Measurements from ENCODE around the gene KCNMA1.

Gene KCNMA1

DNA sequence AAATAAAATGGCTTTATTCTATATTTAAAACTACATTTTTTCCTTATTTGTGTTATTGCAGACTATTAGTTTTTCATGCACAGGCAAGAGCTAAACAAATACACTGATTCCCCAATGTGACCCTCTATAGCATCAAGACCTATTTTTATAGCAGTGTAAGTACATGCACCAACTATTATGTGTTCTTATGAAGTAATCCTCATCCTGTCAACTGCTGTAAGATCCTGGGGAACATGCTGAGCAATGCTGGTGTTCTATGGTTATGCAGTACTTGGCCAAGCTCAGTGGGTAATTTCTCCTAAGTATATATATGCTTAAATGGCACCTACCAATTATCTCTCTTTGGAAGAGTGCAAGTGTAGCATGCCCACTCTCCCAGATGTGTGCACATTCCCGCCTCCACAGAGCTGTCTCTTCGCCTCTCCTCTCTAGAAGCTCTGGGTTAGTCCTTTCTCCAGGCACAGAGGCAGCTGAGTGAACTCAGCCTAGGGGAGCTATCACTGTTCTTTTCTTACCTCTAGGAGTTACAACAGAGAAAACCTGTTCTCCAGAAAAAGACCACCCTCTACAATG lies 428.8 kb downstream of the KCNMA1 start:
- DNase-seq (ENCODE audit: low spot score), result no peak

DNA sequence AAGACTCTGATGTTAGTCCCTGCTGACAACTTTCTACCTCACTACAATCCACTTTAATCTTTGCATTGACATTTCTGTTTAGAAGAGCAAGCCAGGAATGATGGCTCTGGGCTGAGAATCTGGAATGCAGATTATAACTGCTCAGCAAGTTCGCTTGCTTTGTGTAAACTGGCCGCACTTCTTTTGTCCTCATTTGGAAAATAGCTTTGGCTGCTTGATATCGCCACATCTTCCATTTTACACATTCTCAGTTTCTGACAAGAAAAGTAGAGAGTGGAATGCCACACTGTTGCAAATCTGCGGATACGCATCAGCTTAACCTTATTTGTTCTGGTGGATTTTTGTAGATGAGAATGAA lies 429.8 kb downstream of the KCNMA1 start:
- DNase-seq (ENCODE audit: low spot score), result no peak

DNA sequence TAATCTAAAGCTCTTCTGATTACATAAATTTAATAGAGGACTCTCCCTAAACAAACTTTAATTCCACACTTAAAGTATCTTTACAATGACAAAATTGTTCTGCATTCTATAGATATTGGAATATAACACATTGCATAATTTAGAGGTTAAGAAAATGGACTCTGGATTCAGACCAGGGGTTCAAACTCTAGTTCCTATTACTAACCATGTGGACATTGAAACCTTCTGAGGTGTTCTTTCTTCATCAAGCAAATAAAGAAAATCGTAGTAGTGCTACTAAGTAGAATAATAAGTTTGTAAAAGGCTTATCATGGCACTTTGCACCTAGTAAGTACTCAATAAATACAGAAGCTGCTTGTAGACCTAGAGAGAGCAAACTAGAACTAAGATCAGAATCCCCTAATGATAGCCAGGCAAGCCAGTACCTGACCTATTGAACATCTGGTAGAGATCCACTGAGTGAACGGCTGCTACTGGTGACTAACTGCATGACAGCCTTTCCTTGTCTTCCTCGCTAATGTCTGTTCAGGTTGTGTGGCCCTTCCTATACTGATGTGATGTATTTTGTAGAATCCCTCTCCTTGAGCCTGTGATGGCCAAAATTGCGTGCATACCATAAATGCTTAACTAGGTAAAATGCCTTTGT lies 430.3 kb downstream of the KCNMA1 start:
- DNase-seq (ENCODE audit: low spot score), result no peak

DNA sequence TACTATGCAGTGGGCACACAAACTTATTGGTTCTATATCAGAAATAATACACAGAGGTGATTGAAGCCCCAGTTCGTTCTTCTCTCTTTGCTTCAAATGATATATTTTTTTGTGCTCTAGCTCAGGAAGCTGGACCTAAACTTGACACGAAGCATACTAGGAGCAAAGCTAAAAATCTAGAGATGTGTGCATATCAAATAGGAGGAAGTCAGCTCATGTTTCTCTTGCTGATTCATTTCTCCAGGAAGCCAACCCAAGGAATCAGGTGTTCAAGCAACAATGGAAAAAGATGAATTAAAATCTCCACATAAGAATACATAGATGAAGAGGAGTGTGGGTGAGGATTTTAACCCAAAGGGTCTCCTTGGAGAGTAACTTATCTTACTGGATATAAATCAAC lies 432.5 kb downstream of the KCNMA1 start:
- DNase-seq (ENCODE audit: low spot score), result no peak

DNA sequence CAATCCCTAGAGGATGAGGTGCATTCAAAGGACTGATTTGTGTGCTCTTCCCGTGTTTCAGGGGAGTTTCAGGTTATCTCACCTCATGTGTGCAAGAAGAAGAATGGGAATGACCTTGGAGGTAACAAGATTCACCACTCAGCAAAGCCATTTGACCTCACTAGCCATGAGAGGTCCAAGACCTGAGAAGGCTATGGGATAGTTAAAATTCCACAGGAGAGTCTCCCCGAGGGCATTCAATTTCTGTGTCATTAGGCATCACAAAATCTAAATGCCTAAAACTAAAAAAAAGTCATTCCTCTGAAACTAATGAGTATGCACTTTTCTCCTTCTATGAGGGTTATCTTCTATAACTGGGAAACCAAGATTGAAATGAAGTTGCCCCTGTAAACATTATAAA lies 433.4 kb downstream of the KCNMA1 start:
- no peak for DNase-seq (ENCODE audit: low spot score)

DNA sequence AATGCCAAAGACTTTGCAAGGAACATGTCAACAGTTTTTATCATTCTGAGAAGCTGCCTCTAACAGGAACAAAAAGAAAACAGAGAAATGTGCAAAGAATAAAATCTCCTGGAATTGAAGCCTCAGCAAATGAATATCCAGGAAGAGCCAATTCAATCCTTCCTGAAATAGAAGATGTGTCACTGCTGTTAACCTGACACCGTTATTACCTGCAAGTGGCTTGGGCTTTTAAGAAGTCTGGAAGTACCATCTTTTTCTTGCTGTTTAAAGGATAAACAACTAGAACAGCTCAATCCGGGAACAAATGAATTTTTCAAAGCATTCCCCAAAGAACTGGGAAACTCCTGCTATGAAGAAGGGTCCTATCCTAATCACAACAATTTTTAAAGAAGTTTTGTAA lies 434.8 kb downstream of the KCNMA1 start:
- no peak for DNase-seq (ENCODE audit: low spot score)

DNA sequence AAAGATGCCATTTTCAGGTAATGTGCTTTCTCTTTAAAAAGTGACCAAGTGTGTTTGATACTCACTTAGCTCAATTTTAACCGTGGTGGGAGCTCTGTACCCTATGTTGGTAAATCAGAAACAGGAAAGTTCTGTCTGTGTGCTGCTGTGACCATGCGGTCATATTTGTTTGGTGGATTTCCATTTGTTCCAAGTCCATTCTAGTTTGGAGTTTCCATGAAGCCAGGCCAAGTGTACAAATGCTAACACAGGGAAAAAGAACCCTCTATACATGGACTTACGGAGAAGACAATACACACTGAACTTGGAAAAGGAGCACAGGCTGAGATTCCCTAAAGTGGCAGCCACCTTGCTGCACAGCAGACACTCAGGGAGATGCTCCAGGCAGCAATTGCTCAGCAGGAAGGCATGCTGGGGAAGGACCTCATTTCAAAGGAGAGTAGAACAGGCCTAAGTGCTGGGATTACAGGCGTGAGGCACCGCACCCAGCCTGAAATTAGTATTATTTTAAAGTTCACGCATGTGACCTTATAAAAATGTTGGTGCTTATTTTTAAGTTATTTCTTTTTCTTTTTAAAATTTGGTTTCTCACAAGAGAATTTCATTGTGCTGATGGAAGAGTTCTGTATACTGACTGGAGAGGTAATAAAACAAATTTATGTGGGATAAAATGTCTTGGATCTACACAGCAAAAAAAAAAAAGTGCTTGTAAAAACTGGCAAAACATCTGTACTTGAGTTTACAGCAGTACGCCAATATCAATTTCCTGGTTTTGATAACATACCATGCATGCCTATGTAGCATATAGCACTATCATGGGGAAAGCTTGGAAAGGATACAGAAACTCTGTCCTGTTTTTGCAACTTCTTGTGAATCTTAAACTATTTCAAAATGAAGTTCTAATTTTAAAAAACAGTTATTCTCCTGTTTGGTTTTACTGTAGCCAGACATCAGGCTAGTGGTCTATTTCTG lies 436.2 kb downstream of the KCNMA1 start:
- DNase-seq (ENCODE audit: low spot score), result no peak

DNA sequence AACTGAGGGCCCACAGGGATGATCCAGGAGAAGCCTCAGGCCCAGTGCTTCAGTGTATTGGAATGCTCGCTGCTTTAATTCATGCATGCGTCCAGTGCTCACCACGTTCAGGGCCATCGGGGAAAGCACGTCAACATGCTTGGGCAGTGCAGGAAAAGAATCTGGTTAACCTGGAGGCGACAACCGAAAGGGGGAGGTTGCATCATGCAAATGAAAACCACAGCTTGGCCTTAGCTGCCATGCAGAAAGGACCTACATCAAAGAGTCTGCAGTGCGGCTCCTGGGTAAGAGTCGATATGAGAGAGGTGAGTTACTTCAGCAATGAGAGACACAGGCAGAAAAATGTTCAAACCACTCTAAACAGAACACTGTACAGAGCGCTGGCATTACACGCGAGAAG lies 440.1 kb downstream of the KCNMA1 start:
- DNase-seq (ENCODE audit: low spot score), result no peak

DNA sequence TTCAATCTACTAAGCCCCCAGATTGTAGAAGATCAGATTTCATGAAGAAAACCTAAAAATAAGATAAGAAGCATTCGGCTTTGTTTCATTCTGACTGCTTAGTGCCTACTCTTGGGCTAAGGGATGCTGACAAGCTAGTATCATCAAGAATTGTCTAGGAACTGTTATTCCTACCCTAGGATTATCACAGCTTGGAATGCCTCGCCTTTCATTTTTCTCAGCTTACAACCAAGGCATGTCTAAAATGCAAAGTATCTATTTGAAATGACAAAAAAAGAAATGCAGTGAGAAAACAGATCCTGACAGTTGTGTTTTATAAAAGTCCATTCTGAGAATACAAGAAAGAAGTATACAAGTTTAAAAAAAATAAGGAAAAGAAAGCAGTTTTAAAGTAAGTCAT lies 441.0 kb downstream of the KCNMA1 start:
- no peak for DNase-seq (ENCODE audit: low spot score)

DNA sequence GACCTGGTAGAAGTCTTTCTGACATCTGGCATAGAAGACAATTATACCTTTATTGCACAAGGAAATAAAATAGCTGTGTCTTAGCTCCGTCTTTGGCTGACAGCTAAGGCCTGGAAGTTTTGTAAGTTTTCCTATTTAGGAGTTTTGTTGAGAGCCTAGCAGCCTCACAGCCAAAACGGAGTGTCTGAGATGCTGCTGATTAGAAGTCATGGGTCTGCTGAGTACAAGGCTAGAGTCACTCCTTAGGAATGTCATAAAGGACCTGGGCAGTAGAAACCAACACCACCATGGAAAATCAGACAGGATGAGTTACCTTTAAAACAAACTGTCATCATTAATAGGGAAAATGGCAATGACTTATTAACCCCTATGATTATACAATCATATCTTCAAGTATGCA lies 442.5 kb downstream of the KCNMA1 start:
- DNase-seq (ENCODE audit: low spot score), result peak; percentile 83

DNA sequence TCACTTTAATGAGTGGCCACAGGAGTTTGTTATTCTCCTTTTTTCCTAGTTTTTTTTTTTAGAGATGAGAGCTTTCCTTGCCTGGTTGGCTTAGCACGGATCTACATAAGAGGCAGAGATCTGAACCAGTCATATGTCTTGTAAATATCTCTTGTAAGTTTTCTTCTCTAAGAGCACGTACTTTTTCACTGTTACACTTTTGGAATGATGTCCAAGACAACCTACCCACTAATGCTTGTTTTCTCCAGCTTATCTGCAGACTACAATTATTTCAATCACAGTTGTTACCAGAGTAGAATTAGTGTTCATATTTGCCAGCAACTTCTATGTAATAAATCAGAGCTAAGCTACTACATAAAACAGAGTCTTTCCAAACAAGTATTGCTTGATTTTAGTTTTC lies 444.6 kb downstream of the KCNMA1 start:
- no peak for DNase-seq (ENCODE audit: low spot score)

DNA sequence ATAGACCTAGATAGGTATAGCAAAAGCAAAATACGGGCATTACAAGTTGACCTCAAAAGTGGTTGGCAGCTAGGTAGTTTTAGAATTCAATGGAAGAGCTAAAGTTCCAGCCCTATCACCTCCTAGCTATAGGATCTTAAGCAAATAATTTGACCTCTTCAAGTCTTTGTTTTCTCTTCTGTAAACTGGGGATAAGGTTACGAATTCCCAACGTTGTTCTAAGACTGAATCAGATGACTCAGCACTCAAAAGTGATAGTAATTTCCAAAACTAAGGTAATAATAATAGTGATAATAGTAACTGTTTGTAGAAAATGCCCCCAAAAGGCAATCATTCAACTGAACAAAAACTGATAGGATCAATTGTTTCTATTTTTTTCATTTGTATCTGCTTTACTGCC lies 445.2 kb downstream of the KCNMA1 start:
- DNase-seq (ENCODE audit: low spot score), result no peak

DNA sequence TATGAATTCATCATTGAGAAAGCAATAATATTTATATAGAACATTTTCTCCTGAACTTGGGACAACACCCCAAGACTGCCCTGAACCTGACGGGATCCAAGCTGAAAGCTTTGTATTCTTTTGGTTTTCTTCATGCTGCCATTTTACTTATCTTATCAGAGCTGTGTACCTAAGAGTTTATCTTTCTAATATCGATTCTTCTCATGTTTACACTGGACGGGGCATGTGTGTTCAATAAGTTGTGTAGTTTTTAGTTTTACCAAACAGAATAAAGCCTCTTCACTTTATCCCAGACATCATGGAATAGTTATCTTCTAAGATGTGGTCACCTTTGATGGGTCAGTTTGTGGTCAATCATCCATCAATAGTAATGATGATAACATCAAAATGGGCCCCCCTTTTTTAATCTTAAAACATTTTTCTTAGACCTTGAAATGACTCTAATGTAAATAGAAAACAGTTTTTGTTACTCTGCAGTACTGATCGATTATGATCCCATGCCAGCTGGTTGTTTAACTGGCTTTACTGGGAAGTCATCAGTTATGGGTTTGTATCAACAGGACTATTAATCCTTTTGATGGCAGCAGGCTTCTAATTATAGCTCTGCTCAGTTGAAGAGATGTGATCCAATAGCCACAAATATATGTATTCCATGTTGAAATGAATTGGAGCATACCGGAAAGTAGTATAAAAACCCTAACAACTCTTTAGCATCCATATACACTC lies 446.1 kb downstream of the KCNMA1 start:
- no peak for DNase-seq (ENCODE audit: low spot score)

DNA sequence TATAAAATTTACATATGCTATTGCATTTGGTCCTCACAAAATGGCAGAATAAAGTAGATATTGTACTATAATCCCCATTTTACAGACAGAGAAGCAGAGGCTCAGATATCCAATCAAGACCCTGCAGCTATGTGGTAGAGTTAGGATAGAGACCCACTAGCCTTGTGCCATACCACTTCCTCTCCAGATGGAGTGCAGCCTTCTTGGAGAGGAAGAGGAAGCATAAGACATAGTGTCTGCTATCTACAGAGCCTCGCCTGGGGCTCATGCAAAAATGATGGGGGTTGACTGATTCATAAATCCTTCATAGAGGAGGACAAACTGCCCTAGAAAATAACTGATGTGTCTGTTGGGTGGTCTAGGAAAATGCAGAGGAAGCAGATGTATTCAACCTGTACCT lies 447.3 kb downstream of the KCNMA1 start:
- DNase-seq (ENCODE audit: low spot score), result no peak

DNA sequence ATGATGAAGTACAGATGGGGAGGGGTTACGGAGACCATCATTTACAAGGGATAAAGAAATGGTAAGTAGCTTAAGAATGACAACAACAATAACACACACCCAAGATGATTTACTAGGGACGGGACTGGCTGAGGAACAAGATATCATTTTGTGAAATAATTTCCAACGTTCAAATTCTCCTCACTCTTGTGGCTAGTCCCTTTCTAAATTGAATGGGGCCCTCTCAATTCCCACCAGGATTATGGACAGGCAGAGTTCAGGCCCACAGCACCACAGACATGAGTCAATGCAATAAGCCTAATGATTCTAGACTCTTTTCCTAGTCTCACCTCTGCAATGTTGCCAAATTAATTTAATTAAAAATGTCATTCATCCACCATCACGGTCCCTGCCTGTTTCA lies 448.1 kb downstream of the KCNMA1 start:
- DNase-seq (ENCODE audit: low spot score), result no peak

DNA sequence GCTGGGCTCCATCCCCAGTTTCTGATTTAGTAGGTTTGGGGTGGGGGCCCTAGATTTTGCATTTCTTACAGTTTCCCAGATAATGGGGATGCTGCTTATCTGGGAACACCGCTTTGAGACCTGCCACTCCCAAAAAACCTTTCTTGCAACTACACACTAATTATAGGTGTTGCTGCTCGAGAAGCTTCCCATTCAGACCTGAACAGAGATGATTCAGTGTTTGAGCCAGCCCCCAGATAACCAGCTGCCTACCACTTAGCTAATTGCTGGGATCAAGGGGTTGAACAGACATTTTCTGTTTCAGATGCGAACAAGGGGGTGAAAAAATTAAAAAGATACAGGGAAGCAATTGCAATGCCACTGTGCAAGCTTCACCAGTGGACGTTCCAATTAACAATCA lies 448.5 kb downstream of the KCNMA1 start:
- no peak for DNase-seq (ENCODE audit: low spot score)

DNA sequence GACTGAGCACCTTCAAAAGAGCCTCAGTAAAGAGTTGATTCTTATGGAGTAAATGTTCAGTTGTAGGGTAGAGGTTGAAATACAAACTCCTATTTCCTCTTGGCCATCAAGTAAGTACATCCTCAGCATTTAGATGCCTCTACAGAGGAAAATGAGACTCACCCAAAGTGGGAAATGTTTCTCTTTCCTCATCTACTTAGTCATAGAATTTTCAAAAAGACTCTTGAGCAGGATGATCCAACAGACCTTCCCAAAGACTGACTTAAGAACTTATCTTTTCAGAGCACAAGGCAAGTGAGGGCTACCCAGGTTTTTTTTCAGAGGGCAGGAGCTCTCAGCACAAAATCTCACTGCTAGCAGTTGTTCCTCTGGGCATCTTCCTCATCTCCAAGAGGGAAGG lies 449.1 kb downstream of the KCNMA1 start:
- no peak for DNase-seq (ENCODE audit: low spot score)

DNA sequence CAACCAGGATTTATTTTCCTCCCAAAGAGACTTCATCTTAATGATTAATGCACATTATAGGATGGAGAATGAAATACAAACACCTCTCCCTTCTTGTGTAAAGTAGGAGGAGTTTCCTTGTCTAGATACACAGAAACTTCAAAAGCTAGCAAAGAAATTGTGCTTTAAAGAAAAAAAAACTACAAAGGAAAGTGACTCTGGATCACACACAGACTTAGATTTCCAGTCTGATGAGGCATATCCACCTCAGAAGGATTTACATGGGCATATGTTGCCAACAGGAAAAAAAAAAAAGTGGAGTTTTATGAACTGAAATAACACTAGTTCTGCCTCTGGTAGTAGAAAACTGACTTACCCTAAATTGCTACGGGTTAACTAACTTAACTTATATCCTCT lies 449.6 kb downstream of the KCNMA1 start:
- no peak for DNase-seq (ENCODE audit: low spot score)

DNA sequence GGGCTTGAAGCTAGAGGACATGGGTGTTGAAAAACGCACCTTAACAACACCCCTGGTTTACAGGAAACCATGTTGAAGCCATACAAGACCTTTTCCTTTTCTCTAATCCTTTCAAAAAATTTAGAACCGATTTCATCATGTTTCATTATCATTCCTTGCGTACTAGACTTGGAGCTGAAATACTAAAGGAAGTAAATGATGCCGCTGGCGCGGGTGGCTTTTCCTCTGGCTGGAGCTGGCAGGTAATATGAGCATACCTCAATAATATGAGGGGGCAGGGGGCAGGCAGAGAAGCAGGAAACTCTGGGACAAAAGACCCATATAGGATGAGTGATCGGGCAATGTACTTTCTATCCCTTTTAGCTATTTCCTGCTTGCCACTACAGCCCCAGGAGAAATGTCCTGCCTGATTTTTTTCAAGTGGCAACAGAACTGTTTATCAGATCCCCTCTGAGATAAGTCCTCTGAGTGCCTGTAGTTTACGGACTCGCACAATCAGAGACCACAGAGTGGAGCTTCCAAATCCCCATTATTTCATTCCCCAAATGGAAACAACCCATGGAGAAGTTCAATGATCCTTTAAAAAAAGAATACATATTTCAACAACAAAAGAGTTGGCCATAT lies 450.1 kb downstream of the KCNMA1 start:
- DNase-seq (ENCODE audit: low spot score), result no peak

DNA sequence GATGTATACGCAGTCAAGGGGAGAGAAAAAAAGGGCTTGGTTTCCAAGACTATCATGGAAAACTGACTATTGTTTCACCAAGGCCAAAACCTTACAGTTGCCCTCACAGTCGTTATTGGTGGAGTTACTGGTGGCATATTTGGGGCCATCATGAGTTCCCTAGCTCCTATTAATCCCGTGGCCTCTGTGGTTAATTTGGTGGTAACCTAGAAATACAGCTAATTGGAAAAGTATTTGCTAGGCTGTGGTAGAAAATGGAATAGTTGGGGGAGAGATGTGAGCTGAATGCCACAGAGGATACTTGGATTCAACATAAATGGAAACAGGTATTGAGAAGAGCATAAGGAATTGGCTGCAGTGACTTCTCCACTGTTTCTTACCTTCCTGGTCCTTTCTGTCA lies 450.7 kb downstream of the KCNMA1 start:
- DNase-seq (ENCODE audit: low spot score), result no peak

DNA sequence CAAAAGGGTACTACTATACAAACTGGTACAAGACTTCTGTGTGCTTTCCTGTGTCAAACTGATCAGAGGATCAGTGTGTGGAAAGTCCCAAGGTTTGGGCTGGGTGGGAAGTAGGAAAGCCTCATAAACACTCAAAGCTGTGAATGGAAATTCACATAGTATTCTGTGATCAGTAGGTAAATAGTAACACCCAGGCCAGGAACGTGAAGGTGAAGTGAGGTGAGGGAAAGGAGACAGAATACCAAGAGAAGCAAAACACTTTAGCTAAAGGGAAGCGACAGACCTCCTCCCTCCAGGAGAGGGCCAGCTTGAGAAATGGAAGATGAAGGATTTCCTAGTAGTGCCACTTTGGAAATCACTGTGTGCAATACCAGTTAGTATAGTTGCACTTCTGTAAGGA lies 451.9 kb downstream of the KCNMA1 start:
- no peak for DNase-seq (ENCODE audit: low spot score)

DNA sequence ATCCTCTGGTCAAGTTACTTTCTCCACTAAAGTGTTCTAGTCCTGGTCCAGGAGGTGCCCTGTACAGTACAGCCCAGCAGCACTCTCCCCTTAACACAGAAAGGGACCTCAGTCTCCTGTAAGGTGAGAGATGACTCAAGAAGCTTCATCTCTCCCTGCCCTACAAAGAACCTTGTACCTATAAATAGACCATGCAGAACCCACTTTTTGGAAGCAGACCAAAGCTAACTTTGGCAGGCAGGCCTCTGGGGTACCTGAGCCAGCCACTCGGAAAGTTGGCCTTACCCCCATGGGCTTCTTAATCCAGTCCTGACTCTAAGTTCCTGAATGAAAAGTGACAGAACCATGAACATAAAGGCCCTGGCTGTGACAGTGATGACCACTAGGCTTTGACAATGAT lies 454.8 kb downstream of the KCNMA1 start:
- no peak for DNase-seq (ENCODE audit: low spot score)

Measured in GM03348 (cell line).